ENCODE data around the gene PSD.
"Not testable (repeated sequence)": the region's sequence is repeated elsewhere in the genome, so short reads cannot be mapped to it uniquely, and the experiment has no call there.

PSD gene

DNA sequence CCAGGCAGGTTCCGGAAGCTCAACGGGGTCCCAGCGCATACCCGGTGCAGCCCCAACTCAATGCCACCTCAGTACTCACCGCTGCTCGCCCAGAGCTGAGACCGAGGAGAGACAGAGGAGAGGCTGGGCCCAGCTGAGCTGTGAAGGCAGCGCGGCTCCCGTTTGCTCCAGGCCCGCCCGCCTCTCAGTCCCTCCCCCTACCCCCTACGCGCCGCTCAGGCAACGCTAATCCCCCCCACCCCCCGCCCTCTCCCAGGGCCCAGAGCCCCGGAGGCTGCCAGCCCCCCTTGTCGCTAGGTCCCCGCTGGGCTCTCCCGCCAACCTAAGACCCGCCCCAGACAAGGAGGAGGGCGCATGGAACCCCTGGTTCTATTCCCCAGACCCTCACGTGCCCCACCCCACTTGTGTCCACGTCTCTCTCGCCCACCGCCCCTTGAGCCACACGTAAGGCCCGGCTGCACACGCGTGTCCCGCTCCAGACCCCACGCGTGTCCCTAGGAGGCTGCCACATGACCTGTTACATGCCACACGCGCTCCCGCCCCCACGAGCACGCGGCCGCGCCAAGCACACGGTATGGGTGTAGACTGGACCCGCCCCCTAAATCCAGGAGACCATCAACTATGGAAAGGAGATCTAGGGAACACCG is at the start of gene PSD:
PSD (minus strand) TSS at position 164 of the 647 bp plus-strand sequence. CDS start 1,747 bp downstream, outside the sequence.
- no peak for DNase-seq (ENCODE audit: low read depth in 1 of 2, low spot score in 1 of 2)

DNA sequence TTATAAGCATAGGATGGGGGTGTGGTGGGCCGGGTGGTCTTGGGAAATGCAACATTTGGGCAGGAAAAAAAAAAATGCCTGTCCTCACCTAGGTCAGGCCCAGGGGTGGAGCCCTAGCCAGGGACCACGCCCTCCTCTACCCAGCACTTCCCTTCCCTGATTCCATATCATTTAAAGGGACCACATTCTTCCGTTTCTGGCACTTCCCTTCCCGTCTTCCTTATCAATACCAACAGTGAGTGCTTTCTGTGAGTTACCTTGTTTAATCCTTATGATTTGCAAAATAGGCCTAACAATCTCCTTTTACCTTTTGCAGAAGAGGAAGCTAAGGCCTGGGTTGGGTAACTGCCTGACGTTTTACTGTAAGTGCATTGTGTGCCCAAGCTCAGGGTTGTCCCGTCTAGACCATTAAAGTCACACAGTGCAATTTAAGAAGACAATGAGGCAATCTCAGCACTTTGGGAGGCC is 49.4 kb upstream of the PSD start:
- no peak for DNase-seq (ENCODE audit: low read depth in 1 of 2, low spot score in 1 of 2)

DNA sequence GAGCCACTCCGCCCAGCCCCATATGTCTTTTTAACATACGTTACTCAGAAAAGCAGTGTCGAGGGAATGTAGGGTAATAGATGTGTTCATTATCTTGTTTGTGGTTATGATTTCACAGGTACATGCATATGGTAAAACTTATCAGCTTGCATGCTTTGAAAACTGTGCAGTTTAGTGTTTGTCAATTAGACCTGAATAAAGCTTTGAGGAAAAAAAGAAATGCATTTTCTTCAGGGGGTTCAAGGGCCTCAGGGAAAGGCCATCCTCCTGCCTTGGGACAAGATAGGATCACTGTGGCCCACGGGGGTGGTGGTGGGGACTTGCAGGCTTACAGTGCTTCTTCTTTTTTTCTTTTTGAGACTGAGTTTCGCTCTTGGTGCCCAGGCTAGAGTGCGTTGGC is 48.7 kb upstream of the PSD start:
- DNase-seq (ENCODE audit: low read depth in 1 of 2, low spot score in 1 of 2): no peak

DNA sequence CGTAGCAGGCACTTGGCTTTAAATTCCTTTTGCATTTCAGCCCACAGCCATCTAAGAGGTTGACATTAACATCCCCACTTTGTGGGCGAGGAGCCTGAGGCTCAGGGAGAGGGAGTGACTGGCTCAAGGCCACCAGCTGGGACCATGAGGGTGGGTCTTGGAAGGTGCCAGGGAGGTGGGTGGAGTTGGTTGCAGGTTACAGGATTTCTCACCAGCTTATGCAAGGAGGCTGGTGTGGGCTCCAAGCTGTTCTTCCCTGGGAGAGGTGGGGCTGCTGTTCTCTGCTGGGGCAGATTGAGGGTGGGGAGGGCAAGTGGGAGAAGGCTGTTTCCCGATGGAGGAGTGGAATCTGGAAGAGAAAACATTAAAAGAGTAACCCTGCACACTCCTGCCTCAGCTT is 46.9 kb upstream of the PSD start:
- no peak for DNase-seq (ENCODE audit: low read depth in 1 of 2, low spot score in 1 of 2)

DNA sequence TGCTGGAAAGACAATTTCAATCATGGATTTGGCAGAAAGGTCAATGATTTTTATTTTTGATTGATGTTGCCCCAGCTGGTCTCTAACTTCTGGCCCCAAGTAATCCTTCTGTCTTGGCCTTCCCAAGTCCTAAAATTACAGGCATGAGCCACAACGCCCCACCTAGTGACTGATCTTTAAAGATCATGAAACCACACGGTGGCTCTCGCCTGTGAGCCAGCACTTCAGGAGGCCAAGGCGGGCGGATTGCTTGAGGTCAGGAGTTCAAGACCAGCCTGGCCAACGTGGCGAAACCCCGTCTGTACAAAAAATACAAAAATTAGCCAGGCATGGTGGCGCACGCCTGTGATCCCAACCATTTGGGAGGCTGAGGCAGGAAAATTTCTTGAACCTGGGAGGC is 45.4 kb upstream of the PSD start:
- DNase-seq (ENCODE audit: low read depth in 1 of 2, low spot score in 1 of 2): no peak

DNA sequence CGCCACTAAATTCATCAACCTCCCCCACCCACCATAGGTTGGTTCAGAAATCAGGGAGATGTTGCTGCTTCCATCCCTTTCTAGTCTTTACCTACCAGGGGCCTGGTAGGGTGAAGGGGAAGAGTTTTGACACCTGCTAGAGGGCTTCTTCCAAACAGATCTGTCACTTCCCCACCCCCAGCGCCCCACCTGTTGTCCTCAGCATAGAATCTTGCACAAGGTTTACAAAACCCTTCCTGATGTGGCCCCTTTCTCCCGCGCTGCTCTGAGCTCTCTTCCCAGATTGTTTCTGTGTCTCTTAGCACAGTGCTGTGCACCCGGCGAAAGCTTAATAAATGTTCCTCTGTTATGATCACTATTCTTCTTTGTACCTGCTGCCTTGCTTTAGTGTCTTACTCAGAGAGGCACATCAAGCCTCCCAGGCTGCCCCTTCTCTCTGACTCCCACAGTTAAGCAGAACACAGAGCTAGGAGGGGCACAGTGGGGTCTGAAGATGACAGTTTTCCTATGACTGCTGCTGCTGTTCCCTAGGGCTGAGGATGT is 44.0 kb upstream of the PSD start:
- no peak for DNase-seq (ENCODE audit: low read depth in 1 of 2, low spot score in 1 of 2)

DNA sequence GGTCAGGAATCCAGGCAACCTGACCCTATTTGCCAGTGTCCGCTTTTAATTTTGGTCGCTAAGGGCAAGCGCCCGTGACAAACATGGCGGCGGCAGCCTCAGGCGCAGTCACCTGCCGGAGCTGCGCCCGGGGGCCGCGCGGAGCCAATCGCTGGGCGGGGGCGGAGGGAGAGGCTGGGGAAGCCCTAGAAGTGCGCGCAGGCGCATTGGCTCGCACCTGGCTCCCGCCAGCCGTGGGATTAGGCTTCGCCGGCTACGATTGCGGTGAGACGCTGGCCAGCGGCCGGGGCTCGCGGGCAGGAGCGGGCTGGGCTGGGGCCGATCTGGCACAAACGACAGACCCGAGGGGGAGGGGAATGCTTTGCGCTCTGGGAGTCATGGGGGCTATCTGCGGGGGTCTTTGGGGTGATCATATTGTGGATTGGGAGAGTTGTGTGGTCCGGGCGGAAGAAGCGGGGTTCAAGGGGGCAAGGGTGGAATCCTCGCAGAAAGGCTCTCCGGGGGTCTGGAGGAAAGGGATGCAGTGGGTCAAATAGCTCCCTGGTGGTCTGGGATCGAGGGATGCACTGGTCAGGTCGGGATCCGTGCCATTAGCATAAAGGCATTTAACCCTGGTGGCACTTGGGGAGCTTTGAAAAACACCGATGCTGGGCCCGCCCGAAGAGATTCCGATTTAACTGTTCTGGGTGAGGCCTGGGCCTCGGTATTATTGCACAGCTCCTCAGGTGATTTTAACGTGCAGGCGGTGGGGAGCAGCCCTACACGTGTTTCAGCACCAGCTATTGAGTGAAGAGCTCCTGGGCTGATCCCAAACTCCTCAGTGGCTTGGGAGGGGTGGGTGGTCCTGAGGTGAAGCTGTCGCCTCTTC is 42.8 kb upstream of the PSD start:
- DNase-seq (ENCODE audit: low read depth in 1 of 2, low spot score in 1 of 2): peak; percentile 87 to 91

DNA sequence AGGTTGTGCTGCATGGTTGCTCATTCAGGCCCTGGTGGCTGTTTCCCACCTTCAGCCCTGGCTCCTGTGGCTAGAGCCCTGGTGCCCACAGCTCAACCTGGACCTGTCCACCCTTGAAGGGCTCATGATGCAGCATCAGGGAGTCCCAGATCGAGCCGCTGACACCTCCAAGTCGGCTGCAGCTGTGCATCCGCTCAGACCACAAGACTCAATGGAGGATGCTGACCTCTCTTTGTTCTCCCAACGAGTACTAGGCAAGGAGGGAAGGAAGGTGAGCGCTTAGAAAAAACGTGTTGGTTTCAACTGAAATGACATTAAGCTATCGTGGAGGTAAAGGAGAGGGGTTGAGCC is 42.2 kb upstream of the PSD start:
- no peak for DNase-seq (ENCODE audit: low read depth in 1 of 2, low spot score in 1 of 2)

DNA sequence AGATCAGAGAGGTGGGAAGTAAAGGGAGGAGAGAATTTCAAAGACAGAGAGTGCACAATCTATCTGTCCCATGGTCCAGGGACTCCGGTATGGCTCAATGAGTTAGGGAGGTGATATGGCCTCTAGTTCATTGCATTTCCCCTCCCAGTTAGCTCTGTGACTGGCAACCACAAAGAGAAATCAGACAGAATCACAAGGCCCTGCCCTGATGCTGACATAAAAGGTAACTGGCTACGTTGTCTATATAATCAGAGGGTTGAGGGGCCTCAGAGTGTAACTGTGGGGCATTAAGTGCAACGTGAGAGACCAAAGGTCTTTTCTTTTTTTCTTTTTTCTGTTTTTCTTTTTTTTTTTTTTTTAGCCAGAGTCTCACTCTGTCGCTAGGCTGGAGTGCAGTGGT is 40.1 kb upstream of the PSD start:
- no peak for DNase-seq (ENCODE audit: low read depth in 1 of 2, low spot score in 1 of 2)

DNA sequence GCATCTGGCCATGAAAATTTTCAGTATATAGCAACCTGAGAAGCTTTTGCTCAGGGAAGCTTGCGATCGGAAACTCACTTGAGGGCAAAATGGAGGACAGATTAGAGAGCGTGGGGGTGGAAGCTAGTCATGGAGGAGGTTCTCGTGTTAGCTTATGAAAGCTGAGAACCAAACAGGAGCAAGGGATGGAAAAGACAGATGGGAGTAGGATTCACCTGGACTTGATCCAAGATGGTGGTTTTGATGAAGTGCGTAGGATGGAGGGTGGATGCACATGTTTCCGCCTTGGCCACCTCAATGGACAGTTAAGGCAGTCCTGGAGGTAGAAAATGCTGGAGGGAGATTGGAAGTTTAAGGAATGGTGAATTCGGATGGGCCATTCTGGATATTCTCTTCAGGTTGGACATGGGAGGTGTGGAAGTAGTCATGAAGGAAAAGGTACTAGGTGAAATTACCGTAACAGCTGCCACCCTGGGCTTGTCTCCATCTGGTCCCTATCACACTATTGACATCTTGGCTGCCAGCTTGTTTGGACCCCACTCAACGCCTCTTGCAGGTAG is 39.1 kb upstream of the PSD start:
- no peak for DNase-seq (ENCODE audit: low read depth in 1 of 2, low spot score in 1 of 2)

DNA sequence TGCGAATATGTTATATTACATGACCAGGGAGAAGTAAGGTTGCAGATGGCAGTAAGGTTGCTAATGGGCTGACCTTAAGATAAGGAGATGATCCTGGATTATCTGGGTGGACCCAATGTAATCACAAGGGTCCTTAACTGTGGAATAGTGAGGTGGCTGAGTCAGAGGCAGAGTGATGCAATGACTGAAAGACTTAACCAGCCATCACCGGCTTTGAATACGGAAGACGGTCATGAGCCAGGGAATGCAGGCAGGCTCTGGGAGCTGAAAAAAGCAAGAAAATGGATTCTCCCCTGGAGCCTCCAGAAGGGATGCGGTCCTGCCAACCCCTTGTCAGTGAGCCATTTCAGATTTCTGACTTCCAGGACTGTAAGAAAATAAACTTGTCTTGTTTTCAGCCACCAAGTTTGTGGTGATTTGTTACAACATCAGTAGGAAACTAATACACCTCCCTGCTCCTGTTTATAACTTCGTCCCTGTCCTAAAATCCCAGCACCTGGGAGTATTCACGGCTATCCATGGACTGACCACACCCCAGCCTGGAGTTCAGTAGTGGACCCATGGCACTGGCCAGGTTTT is 37.4 kb upstream of the PSD start:
- DNase-seq (ENCODE audit: low read depth in 1 of 2, low spot score in 1 of 2): no peak

DNA sequence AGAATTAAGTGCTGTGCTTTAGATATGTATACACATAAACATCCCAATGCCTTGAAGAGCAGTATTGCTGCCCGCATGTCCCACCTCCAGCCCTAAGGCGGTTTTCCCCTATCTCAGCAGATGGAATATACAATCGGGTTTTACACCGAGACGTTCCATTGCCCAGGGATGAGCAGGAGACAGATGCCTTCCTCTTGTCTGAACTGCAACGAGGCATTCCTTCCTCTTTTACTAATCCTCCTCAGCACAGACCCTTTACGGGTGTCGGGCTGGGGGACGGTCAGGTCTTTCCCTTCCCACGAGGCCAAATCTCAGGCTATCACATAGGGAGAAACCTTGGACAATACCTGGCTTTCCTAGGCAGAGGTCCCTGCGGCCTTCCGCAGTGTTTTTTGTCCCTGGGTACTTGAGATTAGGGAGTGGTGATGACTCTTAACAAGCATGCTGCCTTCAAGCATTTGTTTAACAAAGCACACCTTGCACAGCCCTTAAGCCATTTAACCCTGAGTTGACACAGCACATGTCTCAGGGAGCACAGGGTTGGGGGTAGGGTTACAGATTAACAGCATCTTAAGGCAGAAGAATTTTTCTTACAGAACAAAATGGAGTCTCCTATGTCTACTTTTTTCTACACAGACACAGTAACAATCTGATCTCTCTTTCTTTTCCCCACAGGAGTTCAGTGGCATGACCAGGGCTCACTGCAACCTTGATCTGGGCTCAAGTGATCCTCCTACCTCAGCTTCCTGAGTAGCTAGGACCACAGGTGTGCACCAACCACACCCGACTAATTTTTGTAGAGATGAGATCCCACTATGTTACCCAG is 36.3 kb upstream of the PSD start:
- DNase-seq (ENCODE audit: low read depth in 1 of 2, low spot score in 1 of 2): not testable (repeated sequence)

DNA sequence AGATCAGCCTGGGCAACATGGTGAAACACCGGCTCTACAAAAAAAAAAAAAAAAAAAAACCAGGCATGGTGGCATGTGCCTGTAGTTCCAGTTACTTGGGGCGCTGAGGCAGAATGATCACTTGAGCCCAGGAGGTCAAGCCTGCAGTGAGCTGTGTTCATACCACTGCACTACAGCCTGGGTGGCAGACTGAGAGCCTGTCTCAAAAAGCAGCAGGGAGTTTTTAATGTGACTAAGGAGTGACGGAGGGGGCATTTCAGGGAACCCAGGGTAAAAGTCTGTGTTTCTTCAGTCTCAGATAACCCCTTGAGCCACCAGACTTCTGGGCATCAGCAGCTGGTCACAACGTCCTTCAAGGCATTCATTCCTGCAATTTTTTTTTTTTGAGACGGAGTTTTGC is 34.9 kb upstream of the PSD start:
- no peak for DNase-seq (ENCODE audit: low read depth in 1 of 2, low spot score in 1 of 2)

DNA sequence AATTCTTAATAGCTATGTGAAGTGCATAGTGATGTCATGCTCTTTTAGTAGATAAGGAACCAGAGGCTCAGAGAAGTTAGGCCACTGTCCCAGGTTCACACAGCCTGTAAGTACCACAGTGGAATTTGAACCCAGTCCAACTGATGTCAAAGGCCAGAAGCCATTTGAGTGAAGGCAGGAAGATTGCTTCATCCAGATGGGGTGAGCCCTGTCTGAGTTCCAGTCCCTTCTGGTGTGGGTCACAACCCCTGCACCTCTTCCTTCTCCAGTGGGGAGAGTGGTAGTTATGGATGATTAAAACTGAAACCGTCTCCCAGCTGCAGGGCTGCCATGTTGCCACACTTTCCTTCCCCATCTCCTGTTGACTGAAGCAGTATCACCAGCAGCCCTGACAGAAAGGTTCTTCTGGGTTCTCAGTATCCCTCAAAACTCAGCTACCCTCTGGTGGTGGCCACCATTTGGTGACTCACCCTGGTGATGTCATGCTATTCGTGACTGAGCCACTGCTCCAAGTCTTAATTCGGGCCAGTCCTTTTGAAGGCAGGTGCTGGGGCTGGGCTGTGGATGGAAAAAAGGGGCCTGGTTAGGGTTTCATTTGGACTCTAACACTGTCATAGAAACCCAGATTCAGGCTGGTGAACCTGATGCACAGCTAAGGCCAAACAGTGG is 34.2 kb upstream of the PSD start:
- DNase-seq (ENCODE audit: low read depth in 1 of 2, low spot score in 1 of 2): no peak

DNA sequence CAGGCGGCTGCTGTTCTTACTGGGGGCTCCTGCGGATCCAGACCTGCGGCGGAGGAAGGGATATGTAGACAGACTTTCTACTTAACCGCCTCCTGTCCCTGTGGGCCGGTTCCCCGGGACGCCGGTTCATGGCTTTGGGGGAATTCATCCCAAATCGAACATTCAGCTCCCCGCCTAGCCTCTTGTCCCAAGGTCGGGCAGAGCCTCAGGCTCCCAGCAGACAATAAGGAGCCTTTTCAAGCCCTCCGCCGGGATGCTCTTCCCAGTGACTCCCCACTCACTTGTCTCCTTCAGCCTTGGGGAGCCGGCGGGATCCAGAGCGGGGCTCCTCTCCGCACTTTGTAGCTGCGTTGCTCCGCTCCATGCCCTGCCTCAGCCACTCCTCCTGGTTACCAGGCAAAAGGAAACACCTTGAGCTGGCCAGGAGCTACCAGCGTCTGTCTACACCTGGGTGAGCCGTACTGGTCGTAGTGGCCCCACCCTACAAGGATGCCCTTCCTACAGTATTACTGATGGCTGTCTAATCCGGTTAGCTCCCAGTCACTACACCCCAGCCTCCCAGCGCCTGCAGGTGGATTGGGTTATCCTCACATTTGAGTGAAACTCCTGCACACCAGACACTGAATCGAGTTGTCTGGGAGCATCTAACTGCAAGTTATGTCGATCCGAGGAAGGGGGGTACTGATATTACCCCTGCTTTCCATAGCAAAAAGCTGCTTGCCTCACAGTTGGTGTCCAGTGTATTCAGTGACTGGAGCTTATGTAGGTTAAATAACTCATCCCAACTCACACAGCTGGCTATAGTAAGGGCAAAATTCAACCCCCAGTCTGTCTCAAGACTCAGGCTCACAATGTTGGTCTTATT is 32.8 kb upstream of the PSD start, which contains the start of gene C10orf95:
C10orf95 (minus strand) TSS at position 439 of the 865 bp plus-strand sequence. CDS start 450 bp downstream, outside the sequence.
- no peak for DNase-seq (ENCODE audit: low read depth in 1 of 2, low spot score in 1 of 2)

DNA sequence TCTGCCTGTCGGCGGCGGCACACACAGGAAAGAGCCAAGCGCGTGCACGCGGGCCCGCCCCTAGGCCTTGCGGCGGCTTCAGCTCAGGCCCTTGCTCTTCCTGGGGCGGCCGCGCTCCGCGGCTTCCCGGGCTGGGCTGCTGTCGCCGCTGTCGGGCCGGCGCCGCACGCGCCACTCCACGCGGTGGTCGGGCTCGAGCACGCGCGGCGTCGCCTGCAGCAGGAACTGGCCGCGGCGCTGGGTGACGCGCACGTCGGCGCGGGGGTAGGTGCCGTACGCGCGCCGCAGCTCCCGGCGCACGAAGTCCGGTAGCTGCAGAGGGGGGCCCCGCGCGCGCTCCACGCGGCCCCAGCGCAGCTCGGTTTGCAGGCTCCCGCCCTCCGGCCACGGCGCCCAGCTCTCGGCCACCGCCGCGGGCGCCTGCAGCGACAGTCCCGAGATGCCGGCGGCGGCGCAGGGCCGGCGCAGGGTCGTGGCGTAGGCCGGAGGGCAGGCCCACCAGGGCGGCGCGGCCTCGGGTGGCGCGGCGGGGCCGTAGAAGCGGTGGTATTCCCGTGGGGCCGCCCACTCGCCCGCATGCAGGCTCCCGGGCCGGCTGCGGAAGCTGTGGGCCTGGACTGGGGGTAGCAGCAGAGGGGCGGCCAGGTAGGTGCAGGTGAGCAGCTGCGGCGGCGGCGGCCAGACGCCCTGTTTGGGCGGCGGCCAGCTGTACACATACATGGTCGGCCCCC is 32.0 kb upstream of the PSD start:
- peak; percentile 74 to 85 for DNase-seq (ENCODE audit: low read depth in 1 of 2, low spot score in 1 of 2)

DNA sequence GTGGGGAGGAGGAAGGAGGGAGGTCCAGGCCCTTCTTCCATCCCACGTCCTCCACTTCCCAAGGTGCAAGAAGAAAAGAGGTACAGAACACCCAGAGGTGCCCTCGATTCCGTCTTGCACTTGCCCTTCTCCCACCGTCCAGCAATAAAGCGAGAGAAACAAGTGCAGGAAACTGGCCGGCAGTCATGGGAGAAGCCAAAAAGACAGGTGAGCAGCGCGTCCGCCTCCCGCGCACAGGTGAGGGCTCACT is 31.5 kb upstream of the PSD start:
- no peak for DNase-seq (ENCODE audit: low read depth in 1 of 2, low spot score in 1 of 2)

DNA sequence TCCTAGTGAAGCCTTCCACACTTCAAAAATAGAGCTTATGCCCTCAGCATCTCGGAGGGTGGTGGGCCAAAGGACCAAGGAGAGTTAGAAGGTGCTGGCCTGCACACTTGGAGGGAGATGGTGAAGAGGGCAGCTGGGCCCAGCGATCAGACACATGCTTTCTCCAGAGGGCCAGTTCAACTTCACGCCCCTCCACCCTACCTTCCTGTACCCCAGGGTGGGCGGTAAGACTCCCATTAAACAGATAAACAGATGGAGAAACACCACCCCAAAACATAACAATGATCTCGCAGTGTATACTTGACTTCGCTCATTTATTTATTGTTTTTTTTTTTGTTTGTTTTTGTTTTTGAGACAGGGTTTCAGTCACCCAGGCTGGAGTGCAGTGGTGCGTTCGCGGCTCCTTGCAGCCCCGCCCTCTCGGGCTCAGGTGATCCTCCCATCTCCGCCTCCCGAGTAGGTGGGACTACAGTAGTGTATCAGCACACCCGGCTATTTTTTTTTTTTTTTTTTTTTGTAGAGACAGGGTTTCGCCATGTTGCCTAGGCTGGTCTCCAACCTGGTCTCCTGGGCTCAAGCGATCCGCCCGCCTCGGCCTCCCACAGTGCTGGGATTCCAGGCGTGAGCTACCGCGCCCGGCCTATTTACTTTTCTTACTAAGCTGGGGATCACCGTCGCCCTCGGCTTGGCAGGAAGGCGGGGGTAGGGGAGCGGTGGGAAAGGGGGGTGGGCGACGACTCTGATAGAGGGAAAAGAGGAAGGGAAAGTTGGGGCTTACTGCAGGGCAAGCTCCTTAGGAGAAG is 30.9 kb upstream of the PSD start:
- peak; percentile 70 to 73 for DNase-seq (ENCODE audit: low read depth in 1 of 2, low spot score in 1 of 2)

Data from stimulated activated CD4-positive, alpha-beta T cell treated with anti-CD3 and anti-CD28 coated beads, Interleukin-15, amount 100 ng/mL, for 1 hour (primary cell).